ENCODE results near the gene RPS2.

The RPS2 gene

GRCh38 chr16:1917665-1918350 is 46.8 kb downstream of the RPS2 start:
- DNase-seq, result no peak

- no peak for DNase-seq
Observed at GRCh38 chr16:1917056-1917664, 47.5 kb downstream of the RPS2 start.

- DNase-seq, result no peak
Observed at GRCh38 chr16:1916640-1916990, 48.0 kb downstream of the RPS2 start.

GRCh38 chr16:1915732-1916639 is 48.6 kb downstream of the RPS2 start:
- no peak for DNase-seq

GRCh38 chr16:1914988-1915387 is 49.6 kb downstream of the RPS2 start:
- no peak for DNase-seq

- DNase-seq, result no peak
Observed at GRCh38 chr16:1914084-1914608, 50.5 kb downstream of the RPS2 start.

GRCh38 chr16:1913327-1914083 is 51.1 kb downstream of the RPS2 start:
- no peak for DNase-seq

GRCh38 chr16:1912215-1912543 is 52.4 kb downstream of the RPS2 start:
- DNase-seq, result no peak

Data from NCI-H2081 treated with DMSO at 0.1 percent for 48 hours (cell line).